PFSK-1 (cell line): ENCODE measurements around the gene RSL1D1.

Experiments
- FOXP2 ChIP-seq: optimal IDR thresholded peaks from 2 replicates; pipeline ENCODE3; 2011; ENCODE audit warnings: borderline replicate concordance, control low read depth, inconsistent platforms; ENCODE audit not compliant: insufficient read depth; ENCODE audit errors: extremely low read length, extremely low read depth
- POLR2AphosphoS5 ChIP-seq: IDR thresholded peaks from 2 replicates; pipeline ENCODE4 v1.6.1; 2012; ENCODE audit warnings: low read depth, mild to moderate bottlenecking, control low read depth, low read length, moderate library complexity
- REST ChIP-seq, 2 experiments: IDR thresholded peaks; 2 replicates each; pipeline versions ENCODE4 v1.6.1 to v1.8.0; 2011 to 2012; ENCODE audit warnings: low read depth in 2 of 2, low read length in 2 of 2, control low read depth in 1 of 2, inconsistent platforms in 1 of 2, mild to moderate bottlenecking in 1 of 2, moderate library complexity in 1 of 2; ENCODE audit not compliant: insufficient read depth in 1 of 2
- SIN3A ChIP-seq: IDR thresholded peaks from 2 replicates; pipeline ENCODE4 v1.6.1; 2012; ENCODE audit warnings: mild to moderate bottlenecking, low read length, moderate library complexity, borderline replicate concordance; ENCODE audit not compliant: insufficient read depth
- TAF1 ChIP-seq: IDR thresholded peaks from 2 replicates; pipeline ENCODE4 v1.6.1; 2012; ENCODE audit warnings: low read length, control low read depth, borderline replicate concordance; ENCODE audit not compliant: insufficient read depth

RSL1D1 gene

DNA sequence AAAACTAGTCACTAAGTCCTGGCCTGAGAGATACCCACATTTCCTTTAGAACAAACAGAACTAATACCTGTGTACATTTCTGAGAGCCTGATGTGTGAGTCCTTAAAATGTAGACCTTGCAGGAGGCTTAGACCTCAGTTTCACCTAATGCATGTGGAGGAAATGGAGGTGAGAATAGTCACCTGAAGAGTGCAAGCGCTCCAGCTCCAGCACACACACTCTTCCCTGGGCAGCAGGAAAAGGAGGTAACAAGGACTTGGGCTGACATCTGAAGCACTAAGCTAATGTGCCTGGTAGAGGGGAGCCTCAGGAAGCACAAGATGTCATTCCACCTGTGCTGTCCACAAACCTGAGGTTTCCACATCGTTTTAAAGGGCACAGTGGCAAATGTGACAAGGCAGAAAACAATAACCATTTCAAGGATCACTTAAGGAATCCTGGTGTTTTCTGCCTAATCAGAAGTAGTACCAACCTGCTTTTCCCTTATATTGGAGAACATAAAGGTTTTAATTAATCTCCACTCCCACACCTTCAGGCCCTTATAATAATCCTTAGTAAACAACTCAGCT is 17.2 kb upstream of the RSL1D1 start:
- TF ChIP-seq REST (IDR thresholded peaks at IDR 0.05; ENCODE audit: insufficient read depth in 1 of 2, low read depth in 2 of 2, low read length in 2 of 2) (no peak), POLR2AphosphoS5 (no peak), TAF1 (no peak), SIN3A (no peak), FOXP2 (no peak)

- no peak for TF ChIP-seq REST (IDR thresholded peaks at IDR 0.05; ENCODE audit: insufficient read depth in 1 of 2, low read depth in 2 of 2, low read length in 2 of 2)
- no peak for TF ChIP-seq POLR2AphosphoS5
- TF ChIP-seq SIN3A = no peak
- TF ChIP-seq TAF1 = no peak
Measured at GRCh38 chr16:11862489-11862888, 11.1 kb upstream of the RSL1D1 start.

DNA sequence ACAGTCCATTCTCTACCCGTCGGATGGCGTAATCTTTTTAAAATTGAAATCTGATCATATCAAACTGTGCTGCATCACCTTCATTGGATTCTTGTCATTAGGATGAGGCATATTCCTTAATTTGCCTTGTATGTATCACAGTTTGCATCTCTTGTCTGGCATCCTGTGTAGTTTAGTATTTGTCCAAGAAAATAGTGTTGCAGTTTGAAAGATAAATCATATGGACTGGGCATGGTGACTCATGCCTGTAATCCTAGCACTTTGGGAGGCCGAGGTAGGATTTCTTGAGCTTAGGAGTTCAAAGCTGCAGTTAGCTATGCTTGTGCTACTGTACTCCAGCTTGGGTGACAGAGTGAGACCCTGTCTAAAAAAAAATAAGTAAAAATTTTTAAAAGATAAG is 5.8 kb upstream of the RSL1D1 start:
- TF ChIP-seq REST (IDR thresholded peaks at IDR 0.05; ENCODE audit: insufficient read depth in 1 of 2, low read depth in 2 of 2, low read length in 2 of 2) = no peak
- no peak for TF ChIP-seq POLR2AphosphoS5
- TF ChIP-seq SIN3A = no peak
- TF ChIP-seq TAF1 = no peak
- TF ChIP-seq FOXP2 = no peak

- TF ChIP-seq REST (IDR thresholded peaks at IDR 0.05; ENCODE audit: insufficient read depth in 1 of 2, low read depth in 2 of 2, low read length in 2 of 2) = no peak
- TF ChIP-seq FOXP2 = no peak
- TF ChIP-seq POLR2AphosphoS5 = no peak
- TF ChIP-seq TAF1 = no peak
Measured at GRCh38 chr16:11852092-11852809, 909 bp upstream of the RSL1D1 start.

- TF ChIP-seq REST (IDR thresholded peaks at IDR 0.05; ENCODE audit: insufficient read depth in 1 of 2, low read depth in 2 of 2, low read length in 2 of 2) (no peak), POLR2AphosphoS5 (no peak)
Measured at GRCh38 chr16:11848842-11849241, 2.5 kb downstream of the RSL1D1 start.
